T-helper 17 cell (primary cell): ENCODE measurements around the gene C5orf58. TPM values are rescaled to one million over a fixed set of nuclear protein-coding genes. Genes with fewer than 3 reads are reported as not detected.

Experiments used
- ATAC-seq: fragments of 150-1000 bp; cut with Tn5 transposase; 2 replicates; pipeline ENCODE4 v1.10.0; 2021; ENCODE audit warnings: mild to moderate bottlenecking, moderate library complexity
- DNase-seq, 3 donors: peaks; one replicate each; pipeline versions ENCODE4 v3.0.0 to v3.0.0-alpha.2; 2020 to 2021
- H3K9me3 ChIP-seq: one replicate; pipeline ENCODE4 v1.7.0; 2013; ENCODE audit warnings: low read length, mild to moderate bottlenecking; ENCODE audit not compliant: control insufficient read depth, poor library complexity, severe bottlenecking
- H3K27ac Mint-ChIP-seq: one replicate; pipeline ENCODE4 v1.8.0; 2022; ENCODE audit warnings: mild to moderate bottlenecking, moderate library complexity, mixed read lengths
- H3K27me3 Mint-ChIP-seq: one replicate; pipeline ENCODE4 v1.8.0; 2022; ENCODE audit warnings: mixed read lengths
- H3K36me3 Mint-ChIP-seq: one replicate; pipeline ENCODE4 v1.8.0; 2022; ENCODE audit warnings: low read depth, mixed read lengths
- H3K4me1 Mint-ChIP-seq: one replicate; pipeline ENCODE4 v1.8.0; 2022; ENCODE audit warnings: mild to moderate bottlenecking, mixed read lengths
- H3K4me3 Mint-ChIP-seq: one replicate; pipeline ENCODE4 v1.8.0; 2022; ENCODE audit warnings: mild to moderate bottlenecking, moderate library complexity, mixed read lengths
- total RNA-seq, 4 donors: library from RNA in 2 of 4; stranded (reverse) in 2 of 4; gene quantifications; one replicate each; pipeline ENCODE4 v1.2.3 and lab custom pipeline; 2022 to 2026

Gene C5orf58
- total RNA-seq, 2 donors from 2014 or later, result not detected

DNA sequence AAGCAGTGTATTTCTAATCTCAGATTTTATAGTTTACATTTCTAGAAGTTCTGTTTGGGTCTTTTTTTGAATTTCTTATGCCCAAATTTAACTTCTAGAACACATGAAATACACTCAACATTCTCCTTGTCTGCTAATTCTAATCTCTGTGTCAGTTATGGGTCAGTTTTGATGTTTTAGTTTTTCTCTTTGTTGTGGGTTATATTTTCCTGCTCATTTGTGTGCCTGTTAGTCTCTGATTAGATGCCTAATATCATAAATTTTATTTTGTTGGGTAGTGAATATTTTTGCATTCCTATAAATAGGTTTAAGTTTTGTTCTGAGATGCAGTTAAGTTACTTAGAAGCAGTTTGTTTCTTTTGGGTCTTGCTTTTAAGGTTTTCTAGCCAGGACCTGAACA lies 52.4 kb downstream of the C5orf58 start:
- DNase-seq, result no peak
- ATAC-seq, result no peak
- H3K4me1 Mint-ChIP-seq, result peaks cover 83% of the 10 kb centered on the region
- H3K9me3 ChIP-seq, result no peaks in the 10 kb centered on the region
- peak overlapping the region; percentile 81 for H3K4me3 Mint-ChIP-seq
- H3K27ac Mint-ChIP-seq, result peak overlapping the region; percentile 100
- H3K27me3 Mint-ChIP-seq, result no peaks in the 10 kb centered on the region
- peaks cover 38% of the 10 kb centered on the region for H3K36me3 Mint-ChIP-seq

DNA sequence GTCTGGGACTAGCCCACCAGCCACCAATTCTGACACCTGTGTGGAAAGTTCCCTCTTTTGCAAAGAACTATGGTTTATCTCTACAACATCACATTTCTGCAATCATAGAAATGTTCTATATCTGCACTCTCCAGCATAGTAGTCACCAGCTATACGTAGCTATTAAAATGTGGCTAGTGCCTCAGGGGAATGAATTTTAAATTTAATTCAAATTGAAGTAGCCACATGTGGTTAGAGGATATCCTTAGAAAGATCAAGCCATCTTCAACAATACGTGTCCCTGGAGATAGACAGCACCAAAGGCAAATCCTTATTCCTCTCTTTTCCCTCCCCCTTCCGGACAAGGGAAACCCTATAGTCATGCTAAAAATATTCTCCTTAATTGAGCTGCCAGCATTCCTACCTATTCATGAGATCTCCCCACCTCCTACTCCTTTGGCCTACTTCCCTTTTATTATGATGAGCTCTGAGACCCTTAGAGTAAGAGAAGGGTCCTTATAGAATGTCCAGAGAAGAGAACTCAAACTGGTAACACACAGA lies 53.7 kb downstream of the C5orf58 start:
- no peaks in the 10 kb centered on the region for H3K9me3 ChIP-seq
- H3K4me3 Mint-ChIP-seq, result peak overlapping the region; percentile 81
- DNase-seq (no peak), ATAC-seq (no peak)
- no peaks in the 10 kb centered on the region for H3K27me3 Mint-ChIP-seq
- peaks cover 43% of the 10 kb centered on the region for H3K36me3 Mint-ChIP-seq
- peak overlapping the region; percentile 100 for H3K27ac Mint-ChIP-seq
- peaks cover 90% of the 10 kb centered on the region for H3K4me1 Mint-ChIP-seq

DNA sequence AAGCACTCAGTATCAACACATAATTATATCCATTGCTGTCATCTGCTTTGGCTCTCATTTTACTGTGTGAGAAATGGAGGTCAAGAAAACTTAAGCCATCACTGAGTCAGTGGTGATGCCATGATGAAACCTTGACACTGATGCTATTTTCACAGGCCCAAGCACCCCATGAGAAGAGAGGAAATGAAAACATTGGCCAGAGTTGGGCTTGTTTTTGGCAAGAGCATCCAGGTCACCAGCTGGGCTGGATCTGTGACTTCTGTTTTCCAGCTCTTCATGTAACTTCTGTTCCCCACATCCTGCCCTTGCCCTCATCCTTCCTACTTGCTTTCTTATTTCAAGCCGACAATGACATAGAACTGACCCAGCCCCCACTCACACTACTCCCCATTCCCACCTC lies 54.7 kb downstream of the C5orf58 start:
- Mint-ChIP-seq H3K36me3 (peaks cover 46% of the 10 kb centered on the region), H3K4me1 (peaks cover 92% of the 10 kb centered on the region), H3K27me3 (no peaks in the 10 kb centered on the region), H3K27ac (peak overlapping the region; percentile 100), H3K4me3 (peak overlapping the region; percentile 49)
- DNase-seq, result no peak
- ATAC-seq, result no peak
- H3K9me3 ChIP-seq, result no peaks in the 10 kb centered on the region

DNA sequence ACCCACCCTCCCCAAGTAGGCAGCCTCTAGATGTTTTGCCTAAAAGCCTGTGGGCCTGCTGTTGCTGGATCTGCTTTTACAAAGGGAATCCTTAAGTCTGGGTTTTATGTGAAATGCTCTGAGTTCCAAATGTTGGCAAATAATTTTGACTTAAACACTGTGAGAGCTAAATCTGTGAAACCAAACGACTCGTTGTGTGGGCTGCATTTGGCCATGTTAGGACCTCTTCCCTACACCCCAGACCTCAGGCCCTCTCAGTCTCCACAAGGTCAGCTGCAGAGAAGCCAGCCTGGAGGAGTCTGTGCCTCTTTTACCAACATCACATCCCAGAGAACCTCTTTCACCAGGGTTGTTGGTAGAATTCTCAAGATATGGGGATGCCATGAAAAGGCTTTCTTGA lies 55.4 kb downstream of the C5orf58 start:
- H3K27me3 Mint-ChIP-seq, result no peaks in the 10 kb centered on the region
- no peaks in the 10 kb centered on the region for H3K9me3 ChIP-seq
- peaks cover 92% of the 10 kb centered on the region for H3K4me1 Mint-ChIP-seq
- no peak for ATAC-seq
- peaks cover 47% of the 10 kb centered on the region for H3K36me3 Mint-ChIP-seq
- peak overlapping the region; percentile 99 for H3K4me3 Mint-ChIP-seq
- H3K27ac Mint-ChIP-seq, result peak overlapping the region; percentile 100
- DNase-seq, result no peak

DNA sequence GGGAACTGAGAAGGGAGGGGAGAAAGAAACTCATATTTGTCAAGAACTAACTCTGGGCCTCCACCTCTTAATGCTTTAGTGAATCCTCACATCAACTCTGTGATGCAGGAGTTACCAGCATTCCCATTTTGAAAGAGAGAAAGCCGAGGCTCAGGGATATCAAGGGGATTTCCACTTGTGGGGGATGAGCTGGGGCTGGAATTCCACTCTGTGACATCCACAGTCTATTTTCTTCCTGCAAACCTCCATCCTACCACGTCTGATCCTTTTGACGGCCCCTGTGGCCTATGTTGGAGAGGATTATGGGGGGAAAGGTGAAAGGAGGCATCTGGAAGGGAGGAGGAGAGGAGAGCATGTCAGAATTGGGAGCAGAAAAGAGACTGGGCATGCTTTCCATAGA lies 55.8 kb downstream of the C5orf58 start:
- Mint-ChIP-seq H3K27ac (peak overlapping the region; percentile 100), H3K4me3 (peak overlapping the region; percentile 99), H3K27me3 (no peaks in the 10 kb centered on the region), H3K4me1 (peaks cover 92% of the 10 kb centered on the region), H3K36me3 (peaks cover 43% of the 10 kb centered on the region)
- H3K9me3 ChIP-seq, result no peaks in the 10 kb centered on the region
- DNase-seq (no peak), ATAC-seq (no peak)

DNA sequence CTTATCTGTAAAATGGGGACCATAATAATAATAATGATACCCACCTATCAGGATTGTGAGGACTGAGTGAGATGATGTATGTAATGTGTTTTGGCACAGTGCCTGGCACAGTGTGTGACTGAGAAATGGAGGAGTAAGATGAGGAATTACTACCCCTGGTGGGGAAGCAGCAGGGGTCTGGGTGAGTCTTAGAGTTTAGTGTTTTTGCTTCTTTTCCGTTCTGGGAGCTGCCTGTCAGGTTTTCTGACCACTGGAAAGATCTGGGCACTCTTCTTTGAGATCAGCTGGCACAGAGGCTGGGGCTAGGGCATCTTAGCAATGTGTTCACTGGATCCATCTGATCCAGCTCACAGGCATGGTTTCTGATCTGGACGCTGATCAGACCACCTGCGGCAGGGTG lies 56.3 kb downstream of the C5orf58 start:
- H3K36me3 Mint-ChIP-seq, result peaks cover 41% of the 10 kb centered on the region
- peak overlapping the region; percentile 100 for H3K27ac Mint-ChIP-seq

DNA sequence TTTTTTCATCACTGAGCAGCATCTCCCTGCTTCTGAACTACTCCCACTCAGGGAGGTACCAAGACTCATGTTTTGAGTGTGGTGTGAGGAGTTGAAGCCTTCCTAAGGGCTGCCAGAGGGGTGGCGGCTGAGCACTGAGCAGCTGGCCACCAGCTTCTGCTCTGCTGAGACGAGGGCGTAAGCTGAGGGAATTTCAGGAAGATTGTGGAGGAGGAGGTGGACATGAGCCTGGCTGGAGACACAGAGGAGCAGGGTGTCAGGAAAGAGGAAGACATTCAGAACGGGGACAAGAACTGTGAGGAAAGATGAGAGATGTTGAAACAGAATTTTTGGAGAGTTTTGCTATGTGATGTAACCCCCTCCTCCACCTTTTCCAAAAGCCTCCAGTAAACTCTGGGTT lies 57.0 kb downstream of the C5orf58 start:
- ATAC-seq, result no peak
- peak overlapping the region; percentile 99 for H3K4me3 Mint-ChIP-seq
- H3K4me1 Mint-ChIP-seq, result peaks cover 92% of the 10 kb centered on the region
- no peaks in the 10 kb centered on the region for H3K9me3 ChIP-seq
- H3K36me3 Mint-ChIP-seq, result peaks cover 40% of the 10 kb centered on the region
- H3K27me3 Mint-ChIP-seq, result no peaks in the 10 kb centered on the region
- peak overlapping the region; percentile 100 for H3K27ac Mint-ChIP-seq
- DNase-seq, result no peak

More for the DNA sequence above, 56.3 kb downstream of the C5orf58 start:
- DNase-seq (no peak), ATAC-seq (no peak)
- H3K4me1 Mint-ChIP-seq, result peaks cover 93% of the 10 kb centered on the region
- H3K27me3 Mint-ChIP-seq, result no peaks in the 10 kb centered on the region
- peak overlapping the region; percentile 99 for H3K4me3 Mint-ChIP-seq
- H3K9me3 ChIP-seq, result no peaks in the 10 kb centered on the region

DNA sequence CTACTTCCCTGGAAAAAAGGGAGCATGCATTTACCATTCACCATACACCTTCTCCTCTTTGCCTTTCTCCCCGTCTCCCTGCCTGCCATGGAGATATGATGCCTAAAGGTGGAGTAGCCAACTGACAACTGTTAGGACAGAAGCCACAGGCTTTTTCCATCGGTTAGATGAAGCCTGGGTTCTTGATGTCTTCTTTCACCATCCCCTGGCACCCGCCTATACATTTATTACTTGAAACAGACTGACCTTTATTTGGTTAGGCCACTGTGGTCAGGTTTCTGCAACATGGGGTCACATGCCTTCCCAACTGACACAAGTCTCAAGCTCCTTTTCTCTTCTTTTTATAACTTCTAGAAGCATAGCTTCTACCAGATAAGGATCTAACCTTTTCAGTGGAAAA lies 57.7 kb downstream of the C5orf58 start:
- no peaks in the 10 kb centered on the region for H3K9me3 ChIP-seq
- Mint-ChIP-seq H3K27me3 (no peaks in the 10 kb centered on the region), H3K4me3 (peak overlapping the region; percentile 99), H3K4me1 (peaks cover 92% of the 10 kb centered on the region), H3K36me3 (peaks cover 38% of the 10 kb centered on the region), H3K27ac (peak overlapping the region; percentile 100)
- DNase-seq (no peak), ATAC-seq (no peak)

DNA sequence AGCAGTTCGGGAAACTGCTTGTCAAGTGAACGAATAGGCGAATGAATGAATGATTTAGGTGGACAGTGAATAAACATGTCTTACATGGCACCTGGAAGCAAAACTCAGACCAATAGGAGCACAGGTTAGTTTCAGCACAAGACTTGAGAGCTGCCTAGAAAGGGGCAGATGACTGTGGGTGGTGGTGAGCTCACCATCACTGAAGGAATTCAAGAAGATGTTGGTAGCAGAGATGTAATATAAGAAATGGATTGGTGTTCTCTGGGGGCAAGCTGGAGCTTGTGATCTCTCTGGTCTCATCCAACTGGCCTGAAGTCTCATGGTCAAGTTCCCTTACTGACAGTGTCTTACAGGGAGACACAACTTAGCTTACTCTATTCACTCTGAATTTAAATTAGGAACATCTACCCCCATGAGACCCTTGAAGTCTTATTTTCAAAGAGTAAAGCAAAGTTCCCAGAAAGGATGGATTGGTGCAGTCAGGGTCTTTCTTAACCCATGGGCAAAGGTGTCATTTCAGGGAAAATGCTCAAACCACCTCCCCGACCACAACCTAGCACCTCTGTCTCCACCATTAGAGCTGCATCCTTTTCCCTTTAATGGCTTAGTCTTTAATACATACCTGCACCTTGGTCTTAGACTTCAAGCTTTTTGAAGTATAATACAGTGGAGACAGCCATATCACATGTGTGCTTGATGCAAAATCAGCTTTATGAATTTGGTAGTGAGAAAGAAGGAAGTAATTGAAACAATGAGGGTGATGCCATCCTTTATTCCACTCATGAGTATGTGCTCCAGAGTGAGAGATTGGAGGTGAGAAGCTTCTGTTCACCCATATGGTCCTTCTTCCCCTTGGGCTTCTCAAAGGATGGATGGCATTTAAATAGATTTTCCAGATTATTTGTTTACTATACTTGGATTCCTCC lies 59.7 kb downstream of the C5orf58 start:
- ATAC-seq (no peak), DNase-seq (no peak)
- H3K27me3 Mint-ChIP-seq, result no peaks in the 10 kb centered on the region
- H3K4me1 Mint-ChIP-seq, result peaks cover 85% of the 10 kb centered on the region
- peak overlapping the region; percentile 99 for H3K4me3 Mint-ChIP-seq
- H3K27ac Mint-ChIP-seq, result peak overlapping the region; percentile 100
- H3K36me3 Mint-ChIP-seq, result peaks cover 46% of the 10 kb centered on the region
- H3K9me3 ChIP-seq, result no peaks in the 10 kb centered on the region

DNA sequence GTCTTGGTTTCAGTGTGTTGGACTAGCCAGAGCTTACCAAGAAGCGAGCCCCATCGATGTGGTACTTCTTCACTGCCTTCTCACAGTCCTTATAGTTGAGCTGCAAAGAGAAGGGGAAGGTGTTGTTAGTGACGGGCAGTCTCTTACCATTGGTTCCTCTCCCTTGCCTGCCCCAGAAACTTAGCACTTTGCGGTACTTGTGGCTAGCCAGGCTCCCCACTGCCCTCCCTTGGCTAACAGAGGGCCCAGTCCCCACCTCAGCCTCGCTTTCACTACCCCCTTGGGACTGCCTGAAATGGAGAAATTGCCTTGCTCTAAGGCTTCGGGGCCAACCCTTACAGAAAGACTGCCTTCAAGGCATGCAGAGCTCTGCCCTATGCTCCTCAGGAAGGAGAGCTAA lies 60.5 kb downstream of the C5orf58 start:
- Mint-ChIP-seq H3K36me3 (peaks cover 45% of the 10 kb centered on the region), H3K4me3 (peak overlapping the region; percentile 99), H3K27ac (peak overlapping the region; percentile 100), H3K27me3 (no peaks in the 10 kb centered on the region), H3K4me1 (peaks cover 85% of the 10 kb centered on the region)
- peak in 1 of 3 donors; percentile 33 for DNase-seq
- peak; percentile 57 for ATAC-seq
- no peaks in the 10 kb centered on the region for H3K9me3 ChIP-seq

DNA sequence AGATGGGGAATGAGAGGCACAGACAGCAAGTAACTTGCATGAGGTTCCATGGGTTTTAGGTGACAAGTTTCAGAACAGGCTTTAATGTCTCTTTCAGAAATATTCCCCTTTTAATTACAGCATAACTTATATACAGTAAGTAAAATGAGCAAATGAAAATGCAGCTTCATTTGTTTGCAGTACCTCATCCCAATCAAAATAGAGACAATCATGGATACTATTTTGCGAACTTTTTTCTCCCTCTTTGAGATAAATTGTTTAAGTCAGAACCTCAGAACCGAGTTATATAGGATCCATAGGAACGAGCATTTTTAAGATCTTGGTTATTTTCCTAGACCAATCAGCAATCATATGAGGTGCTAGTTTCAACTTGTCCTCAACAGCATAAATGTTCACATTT lies 61.3 kb downstream of the C5orf58 start:
- H3K4me1 Mint-ChIP-seq, result peaks cover 83% of the 10 kb centered on the region
- no peaks in the 10 kb centered on the region for H3K27me3 Mint-ChIP-seq
- no peaks in the 10 kb centered on the region for H3K9me3 ChIP-seq
- no peak for DNase-seq
- H3K4me3 Mint-ChIP-seq, result peak overlapping the region; percentile 99
- H3K27ac Mint-ChIP-seq, result peak overlapping the region; percentile 100
- ATAC-seq, result no peak
- peaks cover 41% of the 10 kb centered on the region for H3K36me3 Mint-ChIP-seq

DNA sequence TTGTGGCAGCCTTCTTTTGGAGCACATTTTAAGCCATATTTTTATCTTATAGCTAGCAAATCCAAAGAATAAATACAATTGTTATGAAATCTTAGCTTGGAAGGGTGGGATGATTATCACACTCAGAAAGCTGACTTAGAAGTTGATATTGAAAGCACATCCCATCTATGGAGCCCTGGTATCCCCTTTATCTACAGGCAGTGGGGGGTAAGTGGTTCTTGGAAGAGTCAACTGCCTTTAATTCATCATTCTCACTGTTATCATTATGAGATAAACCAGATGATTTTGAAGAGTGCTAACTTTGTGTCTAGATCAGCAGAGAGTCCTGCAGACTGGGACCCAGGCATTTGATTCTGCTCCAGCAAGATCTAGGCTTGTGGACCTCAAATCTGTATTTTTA lies 61.8 kb downstream of the C5orf58 start:
- DNase-seq (no peak), ATAC-seq (no peak)
- H3K36me3 Mint-ChIP-seq, result peaks cover 40% of the 10 kb centered on the region
- no peaks in the 10 kb centered on the region for H3K27me3 Mint-ChIP-seq
- no peaks in the 10 kb centered on the region for H3K9me3 ChIP-seq
- peaks cover 81% of the 10 kb centered on the region for H3K4me1 Mint-ChIP-seq
- peak overlapping the region; percentile 100 for H3K27ac Mint-ChIP-seq
- peak overlapping the region; percentile 99 for H3K4me3 Mint-ChIP-seq
